ENCODE results near the gene METTL13.
"Not testable (repeated sequence)": the region's sequence is repeated elsewhere in the genome, so short reads cannot be mapped to it uniquely, and the experiment has no call there.

METTL13 gene

DNA sequence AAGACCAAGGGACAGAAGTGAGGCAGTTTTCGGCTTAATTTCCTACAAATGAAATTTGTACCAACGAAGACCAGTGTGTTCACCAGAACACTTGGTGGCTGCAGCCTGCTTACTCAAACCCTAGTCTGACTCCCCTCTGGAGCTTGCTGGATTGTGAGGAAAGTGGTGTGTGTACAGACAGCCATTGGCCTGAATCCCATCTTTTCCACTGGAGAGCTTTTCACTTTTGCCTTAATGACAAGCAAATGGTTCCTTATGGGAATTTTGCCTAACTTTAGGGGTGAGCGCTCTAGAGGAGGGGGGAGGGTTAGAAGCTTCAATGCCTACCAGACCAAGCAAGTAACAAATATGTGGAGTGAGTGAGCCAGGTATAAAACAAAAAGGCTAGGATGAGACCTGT lies 17.3 kb downstream of the METTL13 start:
- DNase-seq (ENCODE audit: insufficient read length, low spot score), result no peak
- TF ChIP-seq PAX5 (IDR thresholded peaks at IDR 0.05; ENCODE audit: insufficient read depth, low read length, severe bottlenecking) (no peak), POLR2AphosphoS5 (IDR thresholded peaks at IDR 0.05; ENCODE audit: low read depth, low read length) (no peak), POLR2A (IDR thresholded peaks at IDR 0.05; ENCODE audit: low read depth, low read length) (no peak)
- no peak for FAIRE-seq

DNA sequence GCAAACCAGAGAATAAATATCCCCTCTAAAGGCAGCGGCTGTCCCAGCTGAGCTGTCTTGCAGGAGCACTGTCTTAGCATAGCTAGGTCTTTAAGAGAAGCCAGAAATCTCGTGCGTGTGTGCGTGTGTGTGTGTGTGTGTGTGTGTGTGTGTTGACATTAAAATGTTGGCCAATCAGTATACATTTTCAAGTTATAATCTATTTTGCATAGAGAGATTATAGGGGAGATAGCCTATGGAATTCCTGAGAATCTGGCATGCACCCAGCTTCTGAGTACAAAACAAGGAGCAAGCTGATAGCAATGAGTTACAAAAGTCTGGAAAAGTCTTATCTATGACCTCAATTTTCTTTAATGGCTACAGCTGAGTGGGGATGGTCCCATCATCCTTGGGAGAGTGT lies 17.7 kb downstream of the METTL13 start:
- no peak for FAIRE-seq
- TF ChIP-seq POLR2A (IDR thresholded peaks at IDR 0.05; ENCODE audit: low read depth, low read length), result no peak
- TF ChIP-seq PAX5 (IDR thresholded peaks at IDR 0.05; ENCODE audit: insufficient read depth, low read length, severe bottlenecking), result no peak
- TF ChIP-seq TAF1 (IDR thresholded peaks at IDR 0.05; ENCODE audit: low read depth, low read length), result no peak
- TF ChIP-seq POLR2AphosphoS5 (IDR thresholded peaks at IDR 0.05; ENCODE audit: low read depth, low read length), result no peak
- TF ChIP-seq POU2F2 (IDR thresholded peaks at IDR 0.05; ENCODE audit: low read depth, low read length), result no peak
- TF ChIP-seq SPI1 (IDR thresholded peaks at IDR 0.05; ENCODE audit: low read depth, low read length), result no peak
- DNase-seq (ENCODE audit: insufficient read length, low spot score), result no peak

DNA sequence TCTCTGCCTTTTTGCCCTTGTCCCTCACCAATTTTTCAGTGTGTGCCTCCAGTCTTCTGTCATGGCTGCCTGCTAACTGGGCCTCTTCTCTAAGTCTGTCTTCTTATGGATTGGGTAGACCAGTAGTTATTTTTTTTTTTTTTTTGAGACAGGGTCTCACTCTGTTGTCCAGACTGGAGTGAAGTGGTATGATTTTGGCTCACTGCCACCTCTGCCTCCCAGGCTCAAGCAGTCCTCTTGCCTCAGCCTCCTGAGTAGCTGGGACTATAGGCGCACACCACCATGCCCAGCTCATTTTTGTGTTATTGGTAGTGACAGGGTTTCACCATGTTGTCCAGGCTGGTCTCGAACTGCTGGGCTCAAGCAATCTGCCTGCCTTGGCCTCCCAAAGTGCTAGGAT lies 18.2 kb downstream of the METTL13 start:
- not testable (repeated sequence) for FAIRE-seq; DNase-seq (ENCODE audit: insufficient read length, low spot score)

DNA sequence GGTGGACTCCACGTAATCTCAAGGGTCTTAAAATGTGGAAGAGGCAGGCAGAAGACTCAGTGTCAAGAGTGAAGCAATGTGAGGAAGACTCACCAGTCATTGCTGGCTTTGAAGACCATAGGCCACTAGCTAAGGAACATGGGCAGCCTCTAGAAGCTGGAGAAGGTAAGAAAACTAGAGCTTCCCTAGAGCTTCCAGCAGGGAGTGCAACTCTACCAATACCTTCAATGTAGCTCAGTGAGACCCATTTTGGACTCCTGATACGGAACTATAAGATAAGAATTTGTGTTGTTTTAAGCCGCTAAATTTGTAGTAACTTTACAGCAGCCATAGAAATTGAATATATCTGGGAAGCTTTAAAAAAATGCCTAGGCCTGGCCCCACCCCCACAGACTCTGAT lies 18.9 kb downstream of the METTL13 start:
- DNase-seq (ENCODE audit: insufficient read length, low spot score) (no peak), FAIRE-seq (no peak)
- TF ChIP-seq POLR2A (IDR thresholded peaks at IDR 0.05; ENCODE audit: low read depth, low read length), result no peak
- no peak for TF ChIP-seq POU2F2 (IDR thresholded peaks at IDR 0.05; ENCODE audit: low read depth, low read length)
- no peak for TF ChIP-seq SPI1 (IDR thresholded peaks at IDR 0.05; ENCODE audit: low read depth, low read length)
- TF ChIP-seq TAF1 (IDR thresholded peaks at IDR 0.05; ENCODE audit: low read depth, low read length), result no peak
- no peak for TF ChIP-seq PAX5 (IDR thresholded peaks at IDR 0.05; ENCODE audit: insufficient read depth, low read length, severe bottlenecking)
- TF ChIP-seq POLR2AphosphoS5 (IDR thresholded peaks at IDR 0.05; ENCODE audit: low read depth, low read length), result no peak

DNA sequence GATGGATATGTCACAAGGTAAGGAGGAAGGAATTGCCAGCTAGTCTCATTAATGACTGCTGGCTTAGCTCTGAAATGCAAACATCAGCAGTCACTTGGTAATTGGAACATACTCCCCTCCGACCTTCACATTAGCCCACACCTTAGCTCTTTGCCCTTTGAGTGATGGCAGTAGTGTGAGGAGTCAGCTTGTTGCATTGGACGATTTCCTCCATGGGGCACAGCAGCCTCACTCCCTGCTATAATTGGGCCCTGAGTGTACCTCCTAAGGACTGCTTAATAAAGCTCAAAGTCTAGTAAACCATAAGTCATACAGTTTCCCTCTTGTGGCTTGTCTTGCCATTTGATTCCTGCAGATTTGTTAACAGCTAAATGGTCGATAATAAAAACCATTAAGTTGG lies 19.4 kb downstream of the METTL13 start:
- no peak for TF ChIP-seq TAF1 (IDR thresholded peaks at IDR 0.05; ENCODE audit: low read depth, low read length)
- TF ChIP-seq PAX5 (IDR thresholded peaks at IDR 0.05; ENCODE audit: insufficient read depth, low read length, severe bottlenecking), result no peak
- no peak for TF ChIP-seq POLR2AphosphoS5 (IDR thresholded peaks at IDR 0.05; ENCODE audit: low read depth, low read length)
- TF ChIP-seq POU2F2 (IDR thresholded peaks at IDR 0.05; ENCODE audit: low read depth, low read length), result no peak
- no peak for TF ChIP-seq POLR2A (IDR thresholded peaks at IDR 0.05; ENCODE audit: low read depth, low read length)
- TF ChIP-seq SPI1 (IDR thresholded peaks at IDR 0.05; ENCODE audit: low read depth, low read length), result no peak
- DNase-seq (ENCODE audit: insufficient read length, low spot score) (no peak), FAIRE-seq (no peak)

DNA sequence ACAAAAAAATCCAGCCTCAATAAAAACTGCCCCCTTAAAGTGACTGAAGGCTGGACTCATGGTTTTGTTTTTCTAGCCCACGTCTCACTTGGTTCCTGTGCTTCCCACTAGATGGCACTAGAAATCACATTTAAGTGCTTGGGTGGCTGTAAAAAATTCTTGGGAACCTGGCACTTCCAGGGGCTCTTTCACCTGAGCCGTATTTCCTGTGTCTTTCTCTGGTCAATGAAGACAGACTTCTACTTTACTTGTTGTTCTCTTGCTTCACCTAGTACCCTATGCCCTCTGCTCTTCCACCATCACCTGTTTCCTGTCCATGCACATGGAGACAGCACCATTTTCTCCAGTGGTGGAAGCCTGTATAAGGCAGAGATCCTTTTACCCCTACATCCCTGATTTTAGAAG lies 20.0 kb downstream of the METTL13 start:
- DNase-seq (ENCODE audit: insufficient read length, low spot score), result no peak
- TF ChIP-seq TAF1 (IDR thresholded peaks at IDR 0.05; ENCODE audit: low read depth, low read length), result no peak
- no peak for TF ChIP-seq SPI1 (IDR thresholded peaks at IDR 0.05; ENCODE audit: low read depth, low read length)
- TF ChIP-seq POLR2A (IDR thresholded peaks at IDR 0.05; ENCODE audit: low read depth, low read length), result no peak
- no peak for TF ChIP-seq POLR2AphosphoS5 (IDR thresholded peaks at IDR 0.05; ENCODE audit: low read depth, low read length)
- no peak for TF ChIP-seq POU2F2 (IDR thresholded peaks at IDR 0.05; ENCODE audit: low read depth, low read length)
- TF ChIP-seq PAX5 (IDR thresholded peaks at IDR 0.05; ENCODE audit: insufficient read depth, low read length, severe bottlenecking), result no peak
- no peak for FAIRE-seq

DNA sequence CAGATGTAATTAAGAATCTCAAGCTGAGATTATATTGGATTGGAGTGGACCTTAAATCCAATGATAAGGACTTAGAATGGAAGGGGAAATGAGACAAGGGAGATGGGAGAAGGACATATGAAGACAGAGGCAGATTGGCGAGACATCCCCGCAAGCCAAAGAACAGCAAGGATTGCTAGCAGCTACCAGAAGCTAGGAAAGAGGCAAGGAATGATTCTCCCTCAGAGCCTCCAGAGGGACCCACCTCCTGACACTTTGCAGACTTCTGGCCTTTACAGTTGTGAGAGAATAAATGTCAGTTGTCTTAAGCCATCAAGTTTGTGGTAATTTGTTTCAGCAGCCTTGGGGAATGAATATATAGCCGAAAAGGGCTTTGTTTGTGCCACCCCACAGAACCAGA lies 20.7 kb downstream of the METTL13 start:
- no peak for FAIRE-seq
- no peak for TF ChIP-seq PAX5 (IDR thresholded peaks at IDR 0.05; ENCODE audit: insufficient read depth, low read length, severe bottlenecking)
- DNase-seq (ENCODE audit: insufficient read length, low spot score), result no peak

DNA sequence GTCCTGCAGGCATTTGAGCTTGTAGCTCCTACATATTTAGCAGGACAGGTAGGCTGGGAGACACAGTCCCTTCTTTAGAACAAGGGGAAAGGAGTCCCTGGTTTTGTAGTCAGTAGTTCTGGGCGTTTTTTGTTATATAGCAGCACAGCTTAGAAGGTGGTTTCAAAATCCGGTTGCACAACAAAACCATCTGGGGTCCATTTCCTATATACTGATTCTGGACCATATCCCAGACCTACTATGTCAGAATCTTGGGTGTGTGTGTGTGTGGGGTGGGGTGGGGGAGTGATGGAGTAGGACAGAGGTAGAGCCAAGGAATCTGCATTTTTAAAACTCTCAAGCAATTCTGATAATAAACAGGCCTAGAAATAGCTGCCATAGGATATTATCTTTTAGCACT lies 21.6 kb downstream of the METTL13 start:
- DNase-seq (ENCODE audit: insufficient read length, low spot score), result no peak
- FAIRE-seq, result no peak
- TF ChIP-seq POLR2A (IDR thresholded peaks at IDR 0.05; ENCODE audit: low read depth, low read length), result no peak
- TF ChIP-seq PAX5 (IDR thresholded peaks at IDR 0.05; ENCODE audit: insufficient read depth, low read length, severe bottlenecking), result no peak
- TF ChIP-seq POLR2AphosphoS5 (IDR thresholded peaks at IDR 0.05; ENCODE audit: low read depth, low read length), result no peak
- TF ChIP-seq SPI1 (IDR thresholded peaks at IDR 0.05; ENCODE audit: low read depth, low read length), result no peak
- TF ChIP-seq POU2F2 (IDR thresholded peaks at IDR 0.05; ENCODE audit: low read depth, low read length), result no peak
- TF ChIP-seq TAF1 (IDR thresholded peaks at IDR 0.05; ENCODE audit: low read depth, low read length), result no peak

DNA sequence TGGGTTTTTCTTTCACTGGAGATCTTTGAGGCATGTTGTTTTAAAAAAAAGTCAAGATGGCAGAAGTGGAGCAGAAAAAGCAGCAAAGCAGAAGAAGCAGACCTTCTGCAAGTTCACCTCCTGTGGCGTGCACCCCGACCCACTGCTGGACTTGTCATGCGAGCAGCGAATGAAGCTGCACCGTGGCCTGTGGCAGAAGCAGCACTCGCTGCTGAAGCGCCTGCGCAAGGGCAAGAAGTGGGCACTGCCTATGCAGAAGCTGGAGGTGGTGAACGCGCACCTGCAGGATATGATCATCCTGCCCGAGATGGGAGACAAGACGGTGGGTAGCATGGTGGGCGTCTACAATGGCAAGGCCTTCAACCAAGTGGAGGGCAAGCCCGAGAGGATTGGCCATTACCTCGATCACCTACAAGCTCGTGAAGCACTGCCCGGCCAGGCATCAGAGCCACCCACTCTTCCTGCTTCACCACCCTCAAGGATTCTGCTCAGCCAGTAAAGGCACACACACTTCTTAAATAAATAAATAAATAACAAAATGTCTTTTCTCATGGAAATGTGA lies 22.1 kb downstream of the METTL13 start:
- TF ChIP-seq POLR2AphosphoS5 (IDR thresholded peaks at IDR 0.05; ENCODE audit: low read depth, low read length) (no peak), POU2F2 (IDR thresholded peaks at IDR 0.05; ENCODE audit: low read depth, low read length) (no peak), SPI1 (IDR thresholded peaks at IDR 0.05; ENCODE audit: low read depth, low read length) (no peak), POLR2A (IDR thresholded peaks at IDR 0.05; ENCODE audit: low read depth, low read length) (no peak), TAF1 (IDR thresholded peaks at IDR 0.05; ENCODE audit: low read depth, low read length) (no peak), PAX5 (IDR thresholded peaks at IDR 0.05; ENCODE audit: insufficient read depth, low read length, severe bottlenecking) (no peak)
- DNase-seq (ENCODE audit: insufficient read length, low spot score) (no peak), FAIRE-seq (no peak)

DNA sequence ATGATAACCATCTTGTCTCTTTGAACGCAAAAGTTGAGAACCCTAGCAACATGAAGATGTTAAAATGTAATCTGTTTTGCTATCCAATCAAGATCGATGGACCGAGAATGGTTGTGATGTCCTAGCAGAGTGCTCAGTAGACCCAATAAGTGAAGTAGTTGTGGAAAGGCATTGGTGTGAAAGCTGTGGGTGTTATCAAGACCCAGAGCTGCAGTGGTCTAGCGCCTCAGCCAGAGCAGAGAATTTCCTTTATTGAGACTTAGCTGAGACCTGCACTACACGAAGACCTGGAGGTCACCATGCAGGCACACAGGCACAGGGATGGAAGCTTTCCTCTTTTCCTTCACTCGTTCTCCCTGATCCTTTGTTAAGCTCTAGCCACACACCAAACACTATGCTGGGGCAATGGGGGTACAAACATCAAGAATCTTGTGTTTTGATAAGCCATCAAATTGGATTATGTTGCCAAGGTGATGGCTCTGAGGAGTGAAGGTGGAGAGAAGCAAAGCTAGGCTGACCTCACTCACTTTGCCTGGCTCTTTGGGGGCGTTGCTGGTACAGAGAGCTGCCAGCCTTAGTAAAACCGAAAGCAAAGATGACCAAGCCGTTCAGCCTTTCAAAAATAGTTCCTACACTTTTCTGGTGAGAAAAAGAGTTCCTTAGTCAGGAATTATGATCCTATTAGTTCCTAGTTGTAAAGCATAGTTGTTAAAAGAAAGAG lies 24.1 kb downstream of the METTL13 start:
- FAIRE-seq, result peak; percentile 67
- TF ChIP-seq PAX5 (IDR thresholded peaks at IDR 0.05; ENCODE audit: insufficient read depth, low read length, severe bottlenecking), result no peak
- no peak for TF ChIP-seq SPI1 (IDR thresholded peaks at IDR 0.05; ENCODE audit: low read depth, low read length)
- no peak for TF ChIP-seq POLR2AphosphoS5 (IDR thresholded peaks at IDR 0.05; ENCODE audit: low read depth, low read length)
- TF ChIP-seq TAF1 (IDR thresholded peaks at IDR 0.05; ENCODE audit: low read depth, low read length), result no peak
- no peak for TF ChIP-seq POU2F2 (IDR thresholded peaks at IDR 0.05; ENCODE audit: low read depth, low read length)
- no peak for TF ChIP-seq POLR2A (IDR thresholded peaks at IDR 0.05; ENCODE audit: low read depth, low read length)
- no peak for DNase-seq (ENCODE audit: insufficient read length, low spot score)
